Neural cell (in vitro differentiated cells): ENCODE results near the gene IL1RAPL2. TPM values are rescaled to one million over a fixed set of nuclear protein-coding genes. Genes with fewer than 3 reads are reported as not detected.

Experiments
- H2AFZ ChIP-seq: fragments of 200-600, 300-800 bp; sonication (generic), shearing (Covaris generic); 2 replicates; pipeline ENCODE4 v1.6.0; 2014; ENCODE audit warnings: low read depth, mild to moderate bottlenecking, antibody characterized with exemption, low read length, moderate library complexity
- H3F3A ChIP-seq: fragments of 200-600 bp; shearing (Covaris generic); 2 replicates; pipeline ENCODE4 v1.6.1; 2016; ENCODE audit warnings: mild to moderate bottlenecking, moderate library complexity, mixed read lengths, antibody characterized with exemption, low read length; ENCODE audit not compliant: insufficient read depth, poor library complexity, severe bottlenecking
- H3K27ac ChIP-seq: fragments of 200-600, 300-800 bp; sonication (generic), shearing (Covaris generic); 2 replicates; pipeline ENCODE4 v1.5.1; 2014; ENCODE audit warnings: mild to moderate bottlenecking, low read length, moderate library complexity
- H3K27me3 ChIP-seq: fragments of 300-800, 200-600 bp; sonication (generic), shearing (Covaris generic); 2 replicates; pipeline ENCODE4 v1.6.0; 2014; ENCODE audit warnings: mild to moderate bottlenecking, low read depth, low read length, moderate library complexity; ENCODE audit not compliant: insufficient read depth
- H3K36me3 ChIP-seq: fragments of 300-800, 200-600 bp; sonication (generic), shearing (Covaris generic); 2 replicates; pipeline ENCODE4 v1.5.1; 2014; ENCODE audit warnings: mild to moderate bottlenecking, antibody characterized with exemption, low read length, moderate library complexity; ENCODE audit not compliant: insufficient read depth
- H3K4me2 ChIP-seq: fragments of 300-800, 200-600 bp; sonication (generic), shearing (Covaris generic); 2 replicates; pipeline ENCODE4 v1.6.0; 2014; ENCODE audit warnings: mild to moderate bottlenecking, low read length
- H3K4me3 ChIP-seq: fragments of 300-800, 200-600 bp; sonication (generic), shearing (Covaris generic); 2 replicates; pipeline ENCODE4 v1.5.1; 2014; ENCODE audit warnings: mild to moderate bottlenecking, low read length, moderate library complexity
- H3K79me2 ChIP-seq: fragments of 200-600 bp; shearing (Covaris generic); replicated peaks from 2 replicates; pipeline ENCODE4 v1.6.0; 2014; ENCODE audit warnings: mild to moderate bottlenecking, low read length, moderate library complexity; ENCODE audit not compliant: insufficient read depth
- H3K9ac ChIP-seq: fragments of 300-800, 200-600 bp; sonication (generic), shearing (Covaris generic); 2 replicates; pipeline ENCODE4 v1.6.1; 2016; ENCODE audit warnings: mild to moderate bottlenecking, low read length, mixed read lengths
- H3K9me2 ChIP-seq: fragments of 200-600 bp; shearing (Covaris generic); 2 replicates; pipeline ENCODE4 v1.6.1; 2016; ENCODE audit warnings: mild to moderate bottlenecking, low read length, mixed read lengths; ENCODE audit not compliant: insufficient read depth
- H3K9me3 ChIP-seq: fragments of 200-600, 300-800 bp; sonication (generic), shearing (Covaris generic); 2 replicates; pipeline ENCODE4 v1.6.1; 2016; ENCODE audit warnings: mild to moderate bottlenecking, mixed run types, low read length, moderate library complexity, mixed read lengths
- H4K20me1 ChIP-seq: fragments of 200-600 bp; shearing (Covaris generic); 2 replicates; pipeline ENCODE4 v1.6.1; 2016; ENCODE audit warnings: mild to moderate bottlenecking, mixed run types; ENCODE audit not compliant: insufficient read depth
- CTCF ChIP-seq: fragments of 450-650 bp; IDR thresholded peaks from 2 replicates; pipeline ENCODE4 v1.5.1; 2014; ENCODE audit warnings: antibody characterized with exemption, mild to moderate bottlenecking, moderate library complexity; ENCODE audit not compliant: poor library complexity, severe bottlenecking
- EP300 ChIP-seq: fragments of 450-650 bp; conservative IDR thresholded peaks from 2 replicates; pipeline ENCODE4 v1.6.1; 2014; ENCODE audit warnings: antibody characterized with exemption, mild to moderate bottlenecking, moderate library complexity; ENCODE audit not compliant: poor library complexity, severe bottlenecking
- EZH2 ChIP-seq: fragments of 200-600, 300-800 bp; shearing (Covaris generic), sonication (generic); IDR thresholded peaks from 2 replicates; pipeline ENCODE4 v1.6.1; 2014; ENCODE audit warnings: antibody characterized with exemption, low read length, borderline replicate concordance, mild to moderate bottlenecking; ENCODE audit not compliant: insufficient read depth, poor library complexity, severe bottlenecking
- MXI1 ChIP-seq: fragments of 450-650 bp; conservative IDR thresholded peaks from 2 replicates; pipeline ENCODE4 v1.6.1; 2014; ENCODE audit warnings: antibody characterized with exemption, mild to moderate bottlenecking; ENCODE audit not compliant: poor library complexity, severe bottlenecking
- POLR2AphosphoS5 ChIP-seq: IDR thresholded peaks from 2 replicates; pipeline ENCODE4 v1.6.1; 2012
- RAD21 ChIP-seq: fragments of 450-650 bp; conservative IDR thresholded peaks from 2 replicates; pipeline ENCODE4 v1.6.1; 2014; ENCODE audit warnings: antibody characterized with exemption, mild to moderate bottlenecking, moderate library complexity
- REST ChIP-seq: IDR thresholded peaks from 2 replicates; pipeline ENCODE4 v1.6.1; 2012; ENCODE audit warnings: borderline replicate concordance
- SMC3 ChIP-seq: fragments of 450-650 bp; conservative IDR thresholded peaks from 2 replicates; pipeline ENCODE4 v1.6.1; 2014; ENCODE audit warnings: antibody characterized with exemption, mild to moderate bottlenecking, moderate library complexity; ENCODE audit not compliant: poor library complexity
- TAF1 ChIP-seq: IDR thresholded peaks from 2 replicates; pipeline ENCODE4 v1.6.1; 2012; ENCODE audit warnings: low read depth
- polyA plus RNA-seq: library from polyadenylated mRNA; depleted of rRNA; stranded (reverse); fragments of >200 nt; gene quantifications from 2 replicates; pipeline ENCODE4 v1.2.3, GENCODE V29; 2014

IL1RAPL2 gene
- polyA plus RNA-seq, 1 donor from 2014 or later = not detected

- Histone ChIP-seq H3K9me3 (no peaks in the 10 kb centered on the region), H3K9me2 (no peaks in the 10 kb centered on the region), H3K27ac (no peak overlapping the region), H2AFZ (no peak overlapping the region), H3K9ac (no peak overlapping the region), H3F3A (no peaks in the 10 kb centered on the region), H3K36me3 (no peaks in the 10 kb centered on the region), H4K20me1 (no peaks in the 10 kb centered on the region), H3K27me3 (no peaks in the 10 kb centered on the region), H3K79me2 (no peaks in the 10 kb centered on the region), H3K4me2 (no peak overlapping the region), H3K4me3 (no peak overlapping the region)
- TF ChIP-seq TAF1 (no peak), MXI1 (no peak), CTCF (no peak), RAD21 (no peak), EZH2 (no peak), SMC3 (no peak), POLR2AphosphoS5 (no peak), EP300 (no peak), REST (no peak)
Measured at GRCh38 chrX:104662694-104663093, 96.7 kb downstream of the IL1RAPL2 start.

DNA sequence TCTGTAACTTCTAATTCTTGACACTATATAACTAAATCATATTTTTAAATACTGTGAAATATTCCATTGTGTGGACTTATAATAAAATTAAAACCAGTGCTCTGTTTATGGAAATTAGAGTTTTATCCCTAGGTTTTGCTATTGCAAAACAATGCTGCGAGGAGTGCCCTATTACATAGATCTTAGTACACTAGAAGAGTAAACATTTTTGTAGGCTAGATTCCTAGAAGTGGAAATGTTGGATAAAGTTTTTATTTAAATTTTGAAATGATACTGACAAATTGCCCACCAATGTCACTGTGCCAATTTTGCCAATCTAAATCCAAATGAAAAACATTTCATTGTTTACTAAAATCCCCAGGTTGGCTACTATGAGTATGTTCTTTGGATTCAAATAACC lies 99.7 kb downstream of the IL1RAPL2 start:
- Histone ChIP-seq H3K9ac (no peak overlapping the region), H3K9me2 (no peaks in the 10 kb centered on the region)
- TF ChIP-seq TAF1 (no peak), EZH2 (no peak), CTCF (no peak), EP300 (no peak), REST (no peak), SMC3 (no peak), POLR2AphosphoS5 (no peak), RAD21 (no peak), MXI1 (no peak)

More for the DNA sequence above, 99.7 kb downstream of the IL1RAPL2 start:
- Histone ChIP-seq H3K27ac (no peak overlapping the region), H3K4me2 (no peak overlapping the region), H2AFZ (no peak overlapping the region), H3K27me3 (no peaks in the 10 kb centered on the region), H3F3A (no peaks in the 10 kb centered on the region), H4K20me1 (no peaks in the 10 kb centered on the region), H3K79me2 (no peaks in the 10 kb centered on the region), H3K36me3 (no peaks in the 10 kb centered on the region), H3K4me3 (no peak overlapping the region), H3K9me3 (no peaks in the 10 kb centered on the region)
